ENCODE data around the gene NRXN3.

NRXN3 gene

GRCh38 chr14:79829405-79830166, 1659.4 kb downstream of the NRXN3 start:
- no peak for DNase-seq (ENCODE audit: low spot score)

DNA sequence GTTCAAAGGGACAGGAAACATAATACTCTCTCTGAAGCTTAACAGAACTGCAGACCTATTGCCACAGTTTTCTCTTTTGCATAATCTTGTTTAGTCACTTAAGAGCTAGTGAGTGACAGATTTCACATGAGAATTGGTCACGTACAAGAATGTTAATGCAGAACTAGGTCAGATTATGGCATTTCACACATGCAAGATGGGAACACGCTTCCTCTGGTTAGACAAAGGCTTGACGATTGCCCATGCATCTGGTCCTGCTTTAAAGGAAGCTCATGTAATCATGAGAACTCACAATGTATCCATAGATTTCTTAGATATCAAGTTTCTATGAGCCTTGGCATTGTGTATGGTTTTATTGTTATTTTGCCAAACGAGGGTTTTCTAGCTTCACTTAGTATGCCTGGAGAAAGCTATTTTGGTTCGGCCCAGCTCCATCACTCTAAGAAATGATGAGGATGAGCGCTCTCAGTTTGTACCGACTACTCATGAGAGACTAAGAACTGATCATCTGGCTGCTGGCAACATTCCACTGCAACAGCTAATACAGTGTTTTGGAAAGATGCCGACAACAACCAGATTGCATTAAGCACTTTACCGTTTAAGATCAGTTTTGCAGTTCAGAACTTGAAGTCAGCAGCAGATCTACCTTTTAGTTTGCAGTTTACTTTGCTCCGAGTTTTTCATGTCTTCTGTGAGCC, 1661.2 kb downstream of the NRXN3 start:
- DNase-seq (ENCODE audit: low spot score), result no peak

GRCh38 chr14:79833781-79834180, 1663.6 kb downstream of the NRXN3 start:
- DNase-seq (ENCODE audit: low spot score), result no peak

DNA sequence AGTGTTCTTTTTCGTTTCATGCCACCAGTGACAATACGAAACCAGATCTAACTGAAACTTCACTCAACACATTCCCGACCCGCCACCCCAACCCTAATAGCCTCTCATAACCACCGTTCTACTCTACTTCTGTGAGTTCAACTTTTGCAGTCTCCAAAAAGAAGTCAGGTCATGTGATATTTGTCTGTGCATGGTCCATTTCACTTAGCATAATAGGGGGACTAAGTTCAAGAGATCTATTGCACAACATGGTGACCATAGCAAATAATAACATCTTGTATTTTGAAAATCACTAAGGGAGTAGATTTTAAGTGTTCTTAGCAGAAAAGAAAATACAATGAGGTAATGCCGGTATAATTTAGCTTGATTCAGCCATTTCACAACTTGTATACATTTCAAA, 1664.7 kb downstream of the NRXN3 start:
- DNase-seq (ENCODE audit: low spot score), result no peak

- DNase-seq (ENCODE audit: low spot score), result no peak
Observed at GRCh38 chr14:79836577-79836976, 1666.4 kb downstream of the NRXN3 start.

GRCh38 chr14:79837699-79838098, 1667.5 kb downstream of the NRXN3 start:
- no peak for DNase-seq (ENCODE audit: low spot score)

DNA sequence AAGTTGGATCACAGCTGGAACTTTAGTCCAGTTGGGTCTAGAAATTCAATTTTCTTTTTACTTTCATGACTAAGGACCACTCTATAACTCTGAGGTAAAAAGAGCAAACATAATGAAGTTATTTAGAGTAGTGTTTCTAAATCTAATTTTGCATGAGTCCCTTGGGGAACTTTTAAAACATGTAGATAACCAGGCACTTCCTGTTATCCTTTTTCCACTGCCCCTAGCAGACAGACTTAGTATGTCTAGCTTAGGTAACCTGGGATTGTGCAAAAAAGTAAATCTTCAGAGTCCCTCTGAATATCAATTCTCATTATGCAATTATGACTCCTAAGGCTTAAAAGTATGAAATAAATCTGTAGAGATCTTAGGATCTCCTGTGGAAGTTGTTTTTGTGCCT, 1669.9 kb downstream of the NRXN3 start:
- no peak for DNase-seq (ENCODE audit: low spot score)

- no peak for DNase-seq (ENCODE audit: low spot score)
Observed at GRCh38 chr14:79840831-79841230, 1670.7 kb downstream of the NRXN3 start.

DNA sequence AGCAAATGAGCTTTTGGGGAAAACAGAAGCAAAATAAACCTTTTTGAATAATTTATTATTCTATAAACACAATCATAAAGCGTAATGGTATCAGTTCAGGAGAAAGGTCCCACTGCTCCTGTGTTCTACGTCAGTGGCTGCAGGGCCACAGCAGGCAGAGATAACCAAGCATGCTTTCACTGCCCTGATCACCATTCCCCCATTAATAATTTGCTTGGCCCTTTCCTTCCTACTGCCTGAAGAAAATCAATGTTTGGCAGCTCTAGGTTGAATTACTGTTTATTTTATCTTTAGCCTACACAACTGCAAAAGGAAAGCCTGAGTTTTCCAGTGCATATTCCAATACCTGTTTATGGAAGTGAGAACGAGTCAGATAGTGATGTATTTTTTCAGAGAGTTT, 1671.3 kb downstream of the NRXN3 start:
- no peak for DNase-seq (ENCODE audit: low spot score)

GRCh38 chr14:79842270-79842669, 1672.1 kb downstream of the NRXN3 start:
- no peak for DNase-seq (ENCODE audit: low spot score)

DNA sequence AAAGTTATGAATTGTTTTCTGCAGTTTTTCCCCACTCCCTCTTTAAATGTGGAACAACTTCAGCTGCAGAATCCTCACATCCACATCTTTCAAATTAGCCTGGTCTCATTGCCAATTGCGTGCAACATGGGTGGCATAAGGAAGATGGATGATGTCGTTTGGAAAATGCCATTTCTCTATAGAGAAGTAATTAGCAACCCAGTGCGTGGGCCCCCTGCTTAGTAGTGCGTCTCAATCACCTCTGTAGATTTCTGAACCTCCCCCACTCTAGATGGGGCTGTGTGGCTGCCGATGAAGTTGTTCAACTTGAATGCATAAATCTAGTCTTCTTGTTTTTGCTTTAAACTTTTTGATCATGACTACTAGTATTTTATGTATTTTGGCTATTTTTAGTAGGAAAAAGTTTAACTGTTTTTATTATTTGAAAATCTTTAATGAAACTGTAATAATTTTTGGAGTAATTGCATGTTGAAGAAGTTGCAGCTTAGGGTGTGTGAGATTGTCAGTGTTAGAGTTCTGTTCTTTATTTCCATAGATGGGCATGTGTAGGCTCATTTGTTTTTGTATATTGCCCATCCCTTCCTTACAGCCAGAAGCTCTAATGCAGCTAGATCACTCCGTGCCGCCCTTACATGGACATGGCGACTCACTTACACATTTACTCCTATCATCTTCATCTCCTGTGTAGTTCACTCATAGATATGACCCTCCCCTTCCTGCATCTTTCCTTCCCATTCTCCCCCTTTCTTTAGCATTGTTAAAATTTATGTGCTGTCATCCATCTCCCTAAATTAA, 1683.0 kb downstream of the NRXN3 start:
- DNase-seq (ENCODE audit: low spot score), result no peak

DNA sequence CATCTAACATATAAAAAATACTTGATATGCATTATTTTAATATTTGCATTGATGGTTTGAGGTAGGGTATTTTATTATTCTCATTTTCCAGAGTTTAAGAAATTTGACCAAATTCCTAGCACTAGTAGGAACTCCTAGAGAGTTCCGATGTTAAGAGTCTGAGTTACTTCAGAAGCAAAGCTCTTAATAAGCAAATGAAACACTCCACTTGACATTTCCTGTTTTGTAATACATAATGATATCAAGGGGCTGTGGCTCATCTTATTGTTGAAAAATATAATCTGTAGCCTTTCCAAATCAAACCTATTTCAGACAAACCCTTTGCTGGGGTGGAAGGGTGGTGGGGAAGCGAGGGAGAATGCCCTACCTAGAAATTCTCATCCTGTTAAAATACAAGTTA, 1685.6 kb downstream of the NRXN3 start:
- no peak for DNase-seq (ENCODE audit: low spot score)

DNA sequence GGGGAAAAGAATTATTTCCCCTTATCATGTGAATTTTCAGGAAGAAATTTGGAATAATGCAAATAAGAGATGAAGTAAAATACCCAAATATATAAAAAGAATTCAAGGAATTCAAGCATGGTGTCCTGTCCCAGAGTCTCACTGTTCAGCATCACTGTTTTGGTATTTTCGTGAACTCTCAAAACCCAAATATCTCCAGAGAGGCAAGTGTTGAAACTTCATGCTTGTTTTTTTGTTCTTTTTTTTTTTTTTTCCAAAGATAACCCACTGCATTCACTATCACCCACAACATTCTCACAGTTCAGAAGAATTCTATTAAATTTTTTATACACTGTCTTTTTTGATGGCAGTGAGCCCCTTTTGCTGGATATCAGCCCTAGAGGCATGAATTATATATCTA, 1686.2 kb downstream of the NRXN3 start:
- DNase-seq (ENCODE audit: low spot score), result no peak

DNA sequence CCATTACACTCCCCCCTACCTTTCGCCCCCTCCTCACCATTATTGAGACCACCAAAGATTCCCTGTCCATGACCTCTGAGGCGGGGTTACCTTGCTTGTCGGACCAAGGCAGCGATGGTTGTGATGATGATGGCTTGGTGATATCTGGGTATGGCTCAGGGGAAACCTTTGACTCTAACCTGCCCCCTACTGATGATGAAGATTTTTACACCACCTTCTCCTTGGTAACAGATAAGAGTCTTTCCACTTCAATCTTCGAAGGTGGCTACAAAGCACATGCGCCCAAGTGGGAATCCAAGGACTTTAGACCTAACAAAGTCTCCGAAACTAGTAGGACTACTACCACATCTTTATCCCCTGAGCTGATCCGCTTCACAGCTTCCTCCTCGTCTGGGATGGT, 1690.9 kb downstream of the NRXN3 start:
- DNase-seq (ENCODE audit: low spot score), result no peak

DNA sequence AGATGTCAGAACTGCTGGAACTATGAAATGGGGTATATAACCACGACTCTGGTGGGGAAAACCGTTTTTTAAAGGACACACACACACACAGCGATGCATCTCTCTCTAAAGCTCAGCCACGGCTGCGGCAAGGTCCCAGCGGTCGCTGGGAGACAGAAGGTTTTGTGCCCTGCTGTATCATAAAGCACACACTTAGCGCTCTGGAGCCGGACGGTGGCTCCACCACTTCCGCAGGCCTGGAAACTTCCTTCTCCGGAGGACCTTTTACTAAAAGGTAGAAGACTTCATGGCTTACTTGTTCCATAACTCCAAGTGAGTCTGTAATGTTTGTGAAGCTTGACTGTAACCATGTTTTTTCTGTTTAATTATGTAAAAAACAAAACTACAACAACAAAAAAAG, 1691.9 kb downstream of the NRXN3 start:
- DNase-seq (ENCODE audit: low spot score), result no peak

DNA sequence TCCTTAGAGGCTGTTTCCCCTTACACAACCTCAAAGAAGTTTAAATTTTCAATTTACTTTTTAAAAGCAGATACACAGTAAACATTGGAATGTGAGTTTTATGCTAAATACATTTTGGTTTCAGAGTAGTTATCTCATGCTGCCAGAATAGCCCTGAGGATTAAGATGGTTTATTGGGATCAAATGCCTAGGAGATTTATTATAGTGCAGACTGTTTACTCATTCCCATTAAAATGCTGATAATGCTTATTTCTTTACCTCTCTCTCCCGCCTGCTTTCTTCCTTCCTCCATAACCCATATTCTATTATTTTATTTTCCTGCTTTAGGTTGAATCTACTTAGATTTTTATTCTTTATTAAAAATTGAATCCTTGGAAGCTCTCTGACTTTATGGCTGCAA, 1701.0 kb downstream of the NRXN3 start:
- no peak for DNase-seq (ENCODE audit: low spot score)

GRCh38 chr14:79878229-79878628, 1708.1 kb downstream of the NRXN3 start:
- DNase-seq (ENCODE audit: low spot score), result no peak

DNA sequence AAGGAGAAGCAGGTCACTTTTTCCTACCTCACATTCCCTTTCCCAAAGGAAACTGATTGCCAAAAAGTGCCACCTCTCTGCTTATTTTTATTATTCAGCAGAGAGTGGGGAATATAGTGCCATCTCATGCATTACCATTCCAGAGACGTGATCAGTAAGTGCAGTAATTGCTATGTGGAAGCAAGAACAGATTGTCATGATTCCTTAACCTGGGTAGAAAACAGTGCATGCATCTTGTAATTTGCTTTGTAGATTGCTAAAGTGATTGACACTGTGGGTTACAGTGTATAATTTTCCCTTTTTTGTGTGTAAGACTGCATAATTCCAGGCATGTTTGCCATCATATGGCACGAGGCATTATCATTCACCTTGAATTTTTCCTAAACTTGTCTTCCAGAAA, 1708.6 kb downstream of the NRXN3 start:
- DNase-seq (ENCODE audit: low spot score), result no peak

DNA sequence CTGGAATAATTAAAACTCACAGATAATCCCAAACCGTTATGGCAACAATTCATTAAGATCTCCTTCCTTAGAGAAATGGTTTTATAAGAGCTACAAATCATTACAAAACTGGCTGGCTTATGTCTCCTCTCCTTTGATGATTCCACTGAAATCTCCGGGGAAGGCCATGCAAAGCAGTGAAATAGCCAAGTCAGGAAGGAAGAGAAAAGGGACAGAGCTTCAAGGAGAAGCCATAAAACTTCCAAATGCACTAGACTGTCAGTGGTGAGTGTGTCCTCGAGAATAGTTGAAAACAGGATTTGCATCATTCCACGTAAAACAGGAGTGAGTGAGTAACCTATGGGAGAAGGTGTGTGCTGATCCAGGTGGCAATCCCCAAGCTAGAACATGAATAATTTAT, 1711.1 kb downstream of the NRXN3 start:
- DNase-seq (ENCODE audit: low spot score), result no peak

DNA sequence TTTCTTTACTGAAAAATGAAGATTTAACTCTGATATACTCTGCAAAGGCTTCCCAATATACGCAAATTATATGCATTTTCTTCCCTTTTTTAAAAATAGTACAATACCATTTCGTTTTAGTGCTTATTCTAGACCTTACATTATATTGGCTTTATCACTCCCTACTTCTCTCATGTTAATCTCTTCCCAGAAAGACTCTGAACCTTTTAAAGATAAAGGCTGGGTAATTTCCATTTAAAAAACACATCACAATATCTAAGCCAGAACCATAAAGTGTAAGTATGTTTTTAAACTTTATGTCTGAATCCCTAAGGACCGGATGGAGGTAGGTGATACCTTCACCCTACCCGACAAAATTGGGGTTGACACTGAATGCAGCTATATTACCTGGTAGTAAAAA, 1720.4 kb downstream of the NRXN3 start:
- DNase-seq (ENCODE audit: low spot score), result no peak

- no peak for DNase-seq (ENCODE audit: low spot score)
Observed at GRCh38 chr14:79896009-79896408, 1725.8 kb downstream of the NRXN3 start.

DNA sequence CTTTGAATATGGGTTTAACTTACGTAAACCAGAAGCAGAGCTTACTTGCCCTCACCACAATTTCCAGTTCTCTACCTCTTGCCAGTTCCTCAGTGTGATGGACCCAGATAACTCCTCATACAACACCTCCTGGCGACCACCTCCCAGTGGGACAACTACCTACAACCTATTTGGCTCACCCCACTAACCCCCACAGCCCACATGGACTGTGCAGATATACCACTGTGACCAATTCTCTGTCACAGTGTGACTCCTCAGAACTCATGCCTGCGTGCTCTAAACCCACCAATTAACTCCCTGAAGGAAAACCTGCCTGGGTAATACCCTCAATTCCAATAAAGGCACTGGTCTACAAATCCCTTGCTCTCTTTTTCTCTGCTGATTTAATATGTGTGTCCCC, 1729.4 kb downstream of the NRXN3 start:
- no peak for DNase-seq (ENCODE audit: low spot score)

DNA sequence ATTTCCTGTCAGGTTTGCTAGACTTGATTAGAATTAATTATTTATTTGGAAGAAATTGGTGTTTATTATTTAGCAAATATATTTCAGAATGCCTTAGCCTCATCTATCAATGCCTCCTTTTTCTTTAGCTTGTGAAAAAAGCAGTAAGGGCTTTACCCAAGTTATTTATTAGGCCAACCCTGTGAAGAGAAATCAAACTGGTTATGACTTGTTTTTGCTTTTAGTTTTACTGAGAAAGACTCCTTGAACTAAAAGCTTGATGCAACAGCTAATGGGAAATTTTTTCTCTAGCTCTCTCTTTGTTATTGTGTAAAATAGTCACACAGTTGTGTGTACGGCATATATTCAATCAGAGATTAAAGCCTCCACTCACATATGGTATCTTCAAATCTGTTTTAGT, 1734.3 kb downstream of the NRXN3 start:
- DNase-seq (ENCODE audit: low spot score), result no peak
